Measurements from ENCODE around the gene HGS.
"Not testable (repeated sequence)": the region's sequence is repeated elsewhere in the genome, so short reads cannot be mapped to it uniquely, and the experiment has no call there.

The HGS gene

GRCh38 chr17:81719410-81720266 lies 35.8 kb downstream of the HGS start:
- DNase-seq: peak in 20 of 51 donors; percentile 10 to 65 (median 36)

DNA sequence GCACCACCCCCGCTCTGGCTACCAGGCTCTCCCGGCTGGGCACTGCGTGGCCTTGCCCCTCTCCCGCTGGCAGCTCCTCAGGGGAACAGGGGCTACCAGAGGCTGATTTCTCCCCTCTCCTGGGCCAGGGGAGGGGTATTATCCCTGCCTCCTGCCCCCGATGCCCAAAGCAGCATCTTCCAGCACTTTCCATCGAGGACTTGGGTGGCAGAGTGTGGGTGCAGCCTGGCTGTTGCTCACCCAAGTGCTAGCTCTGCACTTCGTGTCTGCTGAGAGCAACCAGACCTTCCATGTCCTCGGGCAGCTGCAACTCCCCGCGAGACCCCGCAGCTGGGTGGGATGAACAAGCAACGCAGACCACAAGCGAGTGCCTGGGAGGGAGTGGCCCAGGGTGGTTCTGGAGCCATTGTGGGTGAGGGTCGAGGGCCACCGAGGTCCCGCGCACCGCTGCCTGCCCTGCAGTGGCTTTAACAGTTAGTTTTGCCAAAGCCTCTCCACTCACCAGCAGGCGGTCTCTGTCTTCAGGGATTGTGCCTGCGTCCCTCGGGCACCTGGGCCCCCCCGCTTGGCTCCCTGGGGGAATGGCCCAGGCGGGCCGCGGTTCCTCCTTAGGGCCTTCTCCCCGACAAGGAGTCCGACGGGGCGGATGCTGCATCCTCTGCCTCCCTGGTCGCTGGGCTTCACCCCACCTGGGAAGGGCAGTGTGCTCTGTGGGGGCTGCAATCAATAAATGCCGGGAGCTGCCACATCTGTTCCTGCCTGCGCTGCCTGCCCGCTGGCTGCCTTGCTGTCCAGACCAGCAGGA lies 36.7 kb downstream of the HGS start:
- no peak for DNase-seq

DNA sequence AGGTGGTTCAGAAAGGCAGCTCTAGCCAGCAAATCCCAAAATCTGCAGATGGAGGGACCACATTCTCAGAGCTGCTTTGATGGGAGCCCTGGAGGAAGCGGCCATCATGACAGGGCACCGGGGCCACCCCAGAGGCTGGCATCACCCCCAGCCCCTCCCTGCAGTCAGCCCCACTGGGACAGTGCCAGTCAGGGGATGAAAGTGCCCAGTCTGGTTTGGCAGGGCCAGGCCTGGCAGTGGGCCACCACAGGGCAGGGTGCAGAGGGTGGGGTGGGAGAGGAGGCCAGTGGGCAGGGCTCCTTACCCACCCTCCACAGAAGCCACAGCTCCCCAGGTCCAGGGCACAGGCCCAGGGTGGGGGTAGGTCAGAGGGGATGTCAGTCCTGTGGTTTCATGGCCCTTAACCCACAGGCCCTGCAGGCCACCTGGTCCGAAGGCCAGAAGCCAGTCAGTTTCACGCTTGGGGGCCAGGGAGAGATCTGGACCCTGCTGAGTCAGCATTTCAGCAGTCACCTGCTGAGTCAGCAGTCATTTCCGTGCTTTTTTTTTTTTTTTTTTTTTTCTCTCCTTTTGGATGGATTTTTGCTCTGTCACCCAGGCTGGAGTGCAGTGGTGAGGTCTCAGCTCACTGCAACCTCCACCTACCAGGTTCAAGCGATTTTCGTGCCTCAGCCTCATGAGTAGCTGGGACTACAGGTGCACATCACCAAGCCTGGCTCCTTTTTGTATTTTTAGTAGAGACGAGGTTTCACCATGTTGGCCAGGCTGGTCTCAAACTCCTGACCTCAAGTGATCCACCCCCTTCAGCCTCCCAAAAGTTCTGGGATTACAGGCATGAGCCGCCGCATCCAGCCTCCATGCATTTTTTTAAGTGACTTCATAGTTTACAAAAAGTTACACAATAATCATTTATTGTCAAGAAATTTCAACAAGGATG lies 38.6 kb downstream of the HGS start:
- peak in 22 of 51 donors; percentile 6 to 57 (median 34) for DNase-seq

DNA sequence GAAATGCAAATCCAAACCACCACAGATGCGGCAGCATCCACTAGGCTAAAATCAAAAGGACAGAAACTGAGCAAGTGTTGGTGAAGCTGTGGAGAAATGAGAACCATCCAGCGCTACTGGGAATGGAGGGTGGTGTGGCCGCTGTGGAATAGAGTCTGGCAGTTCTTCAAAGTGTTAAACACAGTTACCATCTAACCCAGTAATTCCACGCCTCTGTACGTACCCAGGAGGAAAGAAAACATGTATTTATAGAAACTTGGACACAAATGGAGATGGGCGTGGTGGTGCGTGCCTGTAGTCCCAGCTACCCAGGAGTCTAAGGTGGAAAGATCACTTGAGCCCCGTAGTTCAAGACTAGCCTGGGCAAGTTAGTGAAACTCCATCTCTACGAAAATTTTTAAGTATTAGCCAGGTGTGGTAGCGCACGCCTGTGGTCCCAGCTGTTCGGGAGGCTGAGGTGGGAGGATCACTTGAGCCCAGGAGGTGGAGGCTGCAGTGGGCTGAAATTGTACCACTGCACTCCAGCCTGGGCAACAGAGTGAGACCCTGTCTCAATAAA lies 39.9 kb downstream of the HGS start:
- DNase-seq: no peak

DNA sequence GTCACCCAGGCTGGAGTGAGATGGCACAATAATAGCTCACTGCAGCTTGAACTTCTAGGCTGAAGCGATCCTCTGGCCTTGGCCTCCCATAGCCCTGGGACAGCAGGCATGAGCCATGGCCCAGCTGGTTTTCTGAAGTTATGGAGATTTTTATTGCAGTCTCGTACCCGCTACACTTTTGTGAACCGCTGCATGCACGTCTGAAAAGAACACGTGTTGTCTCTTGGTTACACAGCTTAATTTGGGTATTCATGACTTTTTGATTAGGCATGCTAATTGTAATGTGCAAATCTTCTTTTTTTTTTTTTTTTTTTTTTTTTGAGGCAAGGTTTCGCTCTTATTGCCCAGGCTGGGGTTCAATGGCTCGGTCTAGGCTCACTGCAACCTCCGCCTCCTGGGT lies 41.6 kb downstream of the HGS start:
- no peak for DNase-seq

- no peak for DNase-seq
These were observed 42.2 kb downstream of the HGS start for GRCh38 chr17:81726004-81726403.

GRCh38 chr17:81727324-81728031 lies 43.7 kb downstream of the HGS start:
- no peak for DNase-seq

GRCh38 chr17:81733507-81734404 lies 49.9 kb downstream of the HGS start:
- peak in 49 of 51 donors; percentile 13 to 86 (median 62) for DNase-seq

DNA sequence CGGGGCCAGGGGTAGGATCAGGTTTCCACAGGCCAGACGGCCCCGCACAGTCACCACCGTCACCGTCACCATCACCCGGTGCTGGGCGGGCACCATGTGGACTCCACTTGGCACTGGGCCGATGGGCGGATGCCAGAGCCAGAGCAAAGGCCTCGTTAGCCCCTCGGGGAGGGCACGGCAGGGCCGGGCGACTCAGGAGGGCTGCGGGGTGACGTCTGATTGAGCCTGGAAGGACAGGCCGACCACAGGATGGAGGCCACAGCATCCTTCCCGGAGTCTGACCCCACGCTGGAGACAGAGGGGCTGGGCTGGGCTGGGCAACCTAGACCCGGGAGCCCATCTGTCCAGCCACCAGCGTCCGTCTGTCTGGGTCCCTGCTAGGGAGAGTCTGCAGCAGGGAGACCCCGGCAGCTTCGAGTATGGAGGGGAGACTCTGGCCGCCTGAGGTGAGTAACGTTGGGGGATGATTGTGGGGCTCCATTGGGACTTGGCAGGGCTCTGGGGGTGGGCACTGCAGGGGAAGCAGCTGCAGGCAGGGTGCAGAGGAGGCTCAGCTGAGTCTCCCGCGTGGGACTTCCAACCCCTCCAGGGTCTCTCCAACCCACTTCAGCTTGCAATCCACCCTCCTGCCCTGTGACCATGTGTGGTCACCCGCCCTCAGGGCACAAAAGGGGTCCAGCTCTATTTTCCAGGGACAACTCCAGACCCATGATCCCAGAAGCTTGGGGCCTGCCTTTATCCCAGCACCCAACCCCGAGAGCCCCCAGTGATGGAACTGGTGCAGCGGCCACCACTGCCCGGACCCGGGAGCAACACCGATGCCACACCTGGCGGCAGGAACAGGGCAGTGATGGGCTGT lies 50.8 kb downstream of the HGS start:
- no peak for DNase-seq

DNA sequence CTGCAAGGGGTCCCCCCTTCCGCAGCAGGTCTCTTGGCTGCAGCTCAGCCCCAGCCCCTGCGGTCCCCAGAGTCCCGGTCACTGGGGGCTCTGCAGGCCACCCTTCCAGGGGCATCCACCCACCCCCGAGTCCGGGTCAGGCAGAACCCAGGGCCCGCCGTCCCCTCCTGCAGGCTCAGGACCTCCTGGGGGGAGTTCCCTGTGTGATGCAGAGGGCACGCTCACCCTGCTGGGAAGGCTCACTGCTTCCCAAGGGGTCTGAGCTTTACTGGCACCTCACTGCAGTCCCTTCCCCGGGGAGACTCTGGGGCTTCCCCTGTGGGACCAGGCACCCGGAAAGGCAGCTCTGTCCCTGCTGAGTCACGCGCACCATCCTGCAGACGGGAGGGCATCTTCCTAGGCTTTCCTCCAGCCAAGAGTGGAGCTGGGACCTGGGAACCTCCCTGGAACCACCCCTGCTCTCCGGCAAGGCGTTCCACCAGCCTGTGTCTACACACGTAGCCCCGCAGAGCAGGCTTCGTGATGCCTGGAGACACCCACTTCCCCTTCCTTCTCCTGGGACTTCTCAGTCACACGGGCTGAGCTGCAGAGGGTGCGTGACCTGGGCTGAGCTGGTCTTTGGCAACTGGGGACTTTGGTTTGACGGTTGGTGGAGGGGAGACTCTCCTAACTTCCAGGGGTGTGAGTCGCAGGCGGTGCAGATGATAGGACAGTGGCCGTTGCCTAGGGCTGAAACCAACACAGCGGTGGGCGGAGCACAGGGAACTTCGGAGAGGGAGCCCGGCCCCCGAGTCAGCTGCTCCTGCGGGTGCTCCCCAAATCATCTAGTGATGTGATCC lies 51.7 kb downstream of the HGS start:
- peak in 1 of 51 donors; percentile 8 for DNase-seq

GRCh38 chr17:81737947-81738800 lies 54.4 kb downstream of the HGS start:
- no peak for DNase-seq

- DNase-seq: no peak
These were observed 55.1 kb downstream of the HGS start for GRCh38 chr17:81738801-81739393.

DNA sequence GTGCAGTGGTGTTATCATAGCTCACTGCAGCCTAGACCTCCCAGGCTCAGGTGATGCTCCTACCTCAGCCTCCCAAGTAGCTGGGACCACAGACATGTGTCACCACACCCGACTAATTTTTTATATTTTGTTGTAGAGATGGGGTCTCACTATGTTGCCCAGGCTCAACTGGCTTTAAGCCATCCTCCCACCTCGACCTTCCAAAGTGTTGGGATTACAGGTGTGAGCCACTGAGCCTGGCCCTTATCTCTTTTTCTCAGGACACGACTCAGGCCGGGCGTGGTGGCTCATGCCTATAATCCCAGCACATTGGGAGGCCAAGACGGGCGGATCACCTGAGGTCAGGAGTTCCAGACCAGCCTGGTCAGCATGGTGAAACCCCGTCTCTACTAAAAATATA lies 55.8 kb downstream of the HGS start:
- not testable (repeated sequence) for DNase-seq

GRCh38 chr17:81740395-81740961 lies 56.7 kb downstream of the HGS start:
- DNase-seq: no peak

GRCh38 chr17:81741049-81741593 lies 57.3 kb downstream of the HGS start:
- DNase-seq: no peak
